ENCODE results near the gene HDAC3. TPM values are rescaled to one million over a fixed set of nuclear protein-coding genes. Genes with fewer than 3 reads are reported as not detected.

The HDAC3 gene
- total RNA-seq = 53.8 and 57.5 TPM in 2 replicates

DNA sequence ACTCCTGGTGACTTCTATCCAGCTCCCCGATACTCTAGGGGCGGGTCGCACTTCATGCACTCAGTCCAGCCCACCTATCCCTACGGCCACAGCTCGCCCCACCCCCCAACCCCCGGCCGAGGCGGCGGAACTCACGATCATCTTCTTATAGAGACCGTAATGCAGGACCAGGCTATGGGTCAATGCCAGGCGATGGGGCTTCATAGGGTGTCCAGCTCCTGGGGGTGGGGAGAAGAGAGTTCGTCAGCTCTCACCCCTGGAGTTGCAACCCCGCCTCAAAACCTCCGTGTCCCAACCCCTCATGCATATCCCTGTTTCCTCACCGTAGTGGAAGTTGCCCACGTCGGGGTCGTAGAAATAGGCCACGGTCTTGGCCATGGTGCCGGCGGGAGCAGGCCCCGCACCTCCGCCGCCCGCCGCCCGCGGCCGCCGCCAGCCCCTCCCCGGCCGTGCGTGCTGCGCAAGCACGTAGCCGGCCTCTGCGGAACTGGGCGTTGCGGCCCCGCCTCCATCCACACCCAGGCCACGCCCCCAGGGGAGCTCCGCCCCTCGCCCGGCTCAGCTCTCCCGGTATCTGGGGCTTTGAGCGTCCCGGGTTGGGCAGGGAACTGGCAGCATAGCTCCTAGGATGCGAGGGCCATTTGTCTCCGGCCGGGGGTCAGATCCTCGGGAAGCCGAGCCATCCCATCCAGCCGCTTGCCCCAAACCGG, at the start of gene HDAC3, which contains the start of gene RELL2:
Gene HDAC3, minus strand, starts transcription at position 437 of the 710 bp plus-strand sequence. Its CDS starts 59 bp downstream, at position 378.
Gene RELL2, plus strand, starts transcription at position 585 of the 710 bp plus-strand sequence. CDS start 1,229 bp downstream, outside the sequence.

DNA sequence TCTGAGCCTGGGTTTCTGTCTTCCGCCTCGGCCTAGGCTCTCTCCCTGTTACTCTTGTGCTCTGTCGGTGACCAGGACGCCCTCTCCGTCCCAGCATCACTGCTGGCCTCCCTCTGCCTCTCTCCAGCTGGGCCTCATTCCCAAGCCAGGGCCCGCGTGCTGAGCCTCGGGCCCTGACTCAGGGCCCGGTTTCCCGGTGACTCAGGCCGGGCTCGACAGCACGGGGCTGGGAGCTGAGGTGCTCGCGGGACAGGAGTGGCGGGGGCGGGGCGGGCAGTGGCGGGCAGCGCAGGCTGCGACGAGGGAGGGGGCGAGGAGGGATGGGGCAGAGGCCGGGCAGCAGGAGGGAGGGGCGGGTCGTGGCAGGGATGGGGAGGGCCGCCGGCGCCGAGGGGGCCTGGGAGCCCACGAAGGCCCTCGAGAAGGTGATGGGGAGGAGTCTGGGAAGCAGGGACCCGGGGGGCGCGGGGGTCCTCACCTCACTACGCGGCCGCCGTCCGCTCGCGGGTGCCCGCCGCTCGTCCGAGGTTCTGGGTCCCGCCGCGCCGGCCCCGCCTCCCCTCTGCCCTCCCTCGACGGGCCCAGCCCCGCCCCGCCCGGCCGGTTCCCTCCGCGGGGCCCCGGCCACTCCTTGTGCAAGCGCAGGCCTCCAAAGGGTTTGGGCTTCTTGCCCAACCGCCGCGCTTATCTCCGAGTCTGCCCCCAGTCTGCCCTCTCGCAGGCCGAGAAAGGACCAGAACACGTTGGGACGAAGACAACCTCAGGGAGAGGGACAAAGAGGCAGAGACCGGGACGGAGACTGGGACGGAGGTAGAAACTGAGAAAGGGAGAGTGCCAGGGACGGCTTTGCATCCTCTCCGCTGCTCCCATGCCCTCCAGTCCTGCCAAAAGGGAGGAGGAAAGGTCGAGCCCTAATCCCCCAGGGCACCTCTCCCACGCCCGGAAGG, 45.3 kb upstream of the HDAC3 start, which contains the start of gene ARAP3:
Gene ARAP3, minus strand, starts transcription at position 536 of the 947 bp plus-strand sequence. CDS start 1,744 bp downstream, outside the sequence.

DNA sequence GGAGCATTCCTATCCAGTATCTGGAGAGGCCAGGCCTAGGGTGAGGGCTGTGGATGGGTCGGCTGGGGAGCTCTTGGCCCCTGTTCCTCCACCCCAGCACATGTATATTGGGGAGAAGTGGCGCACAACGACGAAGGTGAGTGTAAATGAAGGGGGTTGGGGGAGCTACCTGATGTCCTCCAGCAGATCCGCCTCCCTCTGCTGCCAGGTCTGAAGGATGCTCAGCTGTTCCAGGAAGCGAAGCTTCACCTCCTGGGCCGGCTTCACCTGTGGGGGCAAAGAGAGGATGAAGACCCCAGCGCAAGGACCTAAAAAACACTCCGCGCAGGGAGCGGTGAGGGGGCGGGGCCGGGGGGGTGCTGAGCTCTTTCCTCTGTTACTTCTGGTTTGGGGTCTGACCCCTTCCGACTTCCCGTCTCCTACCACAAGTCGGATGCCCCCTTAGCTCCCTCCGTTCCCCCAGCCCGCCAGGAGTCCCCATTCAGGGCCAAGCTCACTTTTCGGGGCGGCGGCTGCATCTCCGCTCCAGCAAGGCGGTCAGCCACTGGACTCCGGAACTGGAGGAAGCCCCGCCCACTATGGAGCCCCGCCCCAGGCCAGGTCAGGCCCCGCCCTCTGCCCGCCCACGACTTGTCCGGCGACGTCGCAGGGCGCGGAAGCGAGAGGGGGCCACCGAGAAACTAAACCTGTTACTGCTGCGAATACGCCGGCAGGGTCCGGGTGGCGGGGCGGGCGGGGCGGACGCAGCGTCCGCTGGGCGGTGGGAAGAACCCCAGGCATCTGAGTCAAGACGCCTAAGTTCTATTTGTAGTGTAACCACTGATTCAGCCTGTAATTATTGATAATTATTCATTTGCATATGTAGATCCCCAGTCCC, 14.4 kb upstream of the HDAC3 start, which contains the start of gene FCHSD1:
Gene FCHSD1, minus strand, starts transcription at position 568 of the 877 bp plus-strand sequence. Its CDS starts 50 bp downstream, at position 518.

DNA sequence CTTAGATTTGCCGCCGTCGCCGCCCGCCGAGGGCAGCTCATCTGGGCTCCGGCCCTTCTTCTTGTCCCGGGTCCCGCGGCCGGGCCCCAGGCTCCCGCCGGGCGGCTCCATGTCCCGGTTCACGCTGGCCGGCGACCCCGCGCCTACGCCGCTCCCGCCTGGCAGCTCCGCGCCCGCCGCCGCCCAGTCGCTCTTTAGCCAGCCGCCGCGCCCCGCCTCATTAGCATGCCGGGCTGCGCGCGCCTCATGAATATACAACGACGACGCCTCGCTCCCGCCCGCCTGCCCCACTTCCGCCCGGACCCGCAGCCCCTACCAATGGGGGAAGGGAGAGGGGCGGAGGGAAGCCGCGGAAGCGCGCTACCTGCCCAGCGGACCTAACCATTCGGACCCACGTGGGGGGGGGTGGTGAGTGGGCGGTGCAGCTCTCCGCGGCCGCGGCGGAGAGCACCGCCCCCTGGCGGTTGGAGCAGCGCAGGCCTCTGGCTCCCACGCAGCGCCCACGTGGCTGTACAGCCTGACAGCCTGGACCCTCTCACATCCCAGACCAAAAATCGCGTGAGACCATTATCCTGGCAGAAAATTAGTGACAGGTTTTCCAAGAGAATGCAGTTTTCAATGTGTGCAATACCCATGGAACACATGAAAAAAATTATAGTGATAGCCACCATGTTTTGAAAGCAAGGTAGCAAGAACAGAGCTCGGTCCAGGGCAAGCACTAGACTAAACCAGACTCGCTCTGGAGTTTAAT, 17.7 kb downstream of the HDAC3 start, which contains the start of gene DIAPH1:
Gene DIAPH1, minus strand, starts transcription at position 197 of the 751 bp plus-strand sequence. Its CDS starts 86 bp downstream, at position 111.

Other genes with a start within 250 kb of the HDAC3 start
- 26.1 and 54.1 TPM in 2 replicates for gene PCDHGB4, start 249.2 kb downstream of the HDAC3 start, total RNA-seq
- 4.0 and 4.3 TPM in 2 replicates for gene PCDHGA8, start 244.2 kb downstream of the HDAC3 start, total RNA-seq
- gene PCDHGB5, start 238.9 kb downstream of the HDAC3 start, total RNA-seq = 34.3 and 47.0 TPM in 2 replicates
- gene PCDHGA9, start 234.1 kb downstream of the HDAC3 start, total RNA-seq = 5.2 and 5.5 TPM in 2 replicates
- gene PCDHGB6, start 228.8 kb downstream of the HDAC3 start, total RNA-seq = 3.9 and 4.8 TPM in 2 replicates
- gene PCDHGA10, start 223.9 kb downstream of the HDAC3 start, total RNA-seq = 8.3 and 9.4 TPM in 2 replicates
- 13.8 and 14.7 TPM in 2 replicates for gene PCDHGB7, start 219.2 kb downstream of the HDAC3 start, total RNA-seq
- gene PCDHGA11, start 215.8 kb downstream of the HDAC3 start, total RNA-seq = 20.6 and 27.7 TPM in 2 replicates
- gene PCDHGA12, start 206.3 kb downstream of the HDAC3 start, total RNA-seq = 40.2 and 46.0 TPM in 2 replicates
- 77.2 and 94.3 TPM in 2 replicates for gene PCDHGC3, start 160.9 kb downstream of the HDAC3 start, total RNA-seq
- 3.5 and 4.2 TPM in 2 replicates for gene PCDHGC4, start 151.8 kb downstream of the HDAC3 start, total RNA-seq
- gene PCDHGC5, start 147.8 kb downstream of the HDAC3 start, total RNA-seq = 4.6 and 7.3 TPM in 2 replicates
- 32.1 and 43.1 TPM in 2 replicates for gene DIAPH1, start 17.8 kb downstream of the HDAC3 start, total RNA-seq
- 2.3 and 3.5 TPM in 2 replicates for gene RELL2, start 148 bp upstream of the HDAC3 start, total RNA-seq
- gene FCHSD1, start 14.6 kb upstream of the HDAC3 start, total RNA-seq = 28.0 and 30.6 TPM in 2 replicates
- 4.8 and 11.8 TPM in 2 replicates for gene ARAP3, start 45.4 kb upstream of the HDAC3 start, total RNA-seq
- gene PCDH1, start 241.6 kb upstream of the HDAC3 start, total RNA-seq = 4.7 and 6.3 TPM in 2 replicates